GM15510 (cell line): ENCODE measurements around the gene ALG14.

ENCODE experiments used
- POLR2A ChIP-seq: IDR thresholded peaks from 3 replicates; pipeline ENCODE4 v1.6.1; 2011; ENCODE audit warnings: borderline replicate concordance; ENCODE audit not compliant: insufficient read length; ENCODE audit errors: extremely low read depth

Gene ALG14

DNA sequence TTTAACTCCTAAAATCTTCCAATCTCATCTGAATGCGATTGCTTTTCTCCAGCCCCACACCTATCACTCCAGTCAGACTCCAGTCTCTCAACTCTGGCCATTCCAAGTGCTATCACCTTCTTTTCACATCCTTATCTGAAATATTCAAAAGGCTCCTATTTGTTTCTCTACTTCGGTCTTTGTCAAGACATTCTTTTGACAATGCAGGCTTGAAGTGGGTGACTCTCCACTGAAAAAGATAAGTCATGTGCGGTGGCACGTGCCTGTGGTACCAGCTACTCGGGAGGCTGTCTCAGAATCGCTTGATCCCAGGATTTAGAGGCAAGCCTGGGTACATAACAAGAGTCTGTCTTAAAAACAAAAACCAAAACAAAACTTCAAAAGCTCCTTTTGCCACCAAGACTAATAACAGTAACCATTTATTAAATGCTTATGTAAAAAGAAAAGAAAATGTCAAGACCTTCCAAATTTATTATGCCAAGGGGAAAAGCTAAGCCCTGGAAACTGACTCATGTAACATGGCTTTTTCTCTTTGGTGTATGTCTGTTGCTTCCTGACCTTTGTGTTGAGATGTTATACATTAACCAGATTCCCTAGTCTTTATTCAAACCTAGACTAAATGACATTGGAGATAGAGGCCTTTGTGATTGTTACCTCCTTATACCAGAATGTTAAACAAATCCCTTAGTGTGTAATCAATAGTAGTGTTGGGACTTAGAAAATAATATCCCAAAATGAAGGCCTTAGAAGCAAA is 3.6 kb downstream of the ALG14 start:
- TF ChIP-seq POLR2A = no peak

DNA sequence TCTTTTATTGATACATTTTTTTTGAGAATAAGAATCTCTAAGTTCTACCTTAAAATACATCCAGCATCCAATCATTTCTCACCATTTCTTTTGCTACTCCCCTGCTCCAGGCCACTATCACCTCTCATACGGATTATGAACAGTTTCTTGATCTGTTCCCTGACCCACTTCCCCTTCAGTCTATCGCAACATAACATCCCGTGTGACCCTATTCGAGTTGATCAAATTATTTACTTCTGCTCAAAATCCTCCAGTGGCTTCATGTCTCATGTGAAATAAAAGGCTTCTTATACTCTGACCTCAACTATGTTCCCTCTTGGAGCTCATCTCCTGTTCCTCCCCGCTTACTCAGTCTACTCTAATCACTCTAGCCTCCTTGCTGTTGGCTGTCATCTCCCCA is 5.2 kb downstream of the ALG14 start:
- no peak for TF ChIP-seq POLR2A

GRCh38 chr1:95067062-95067461 is 5.7 kb downstream of the ALG14 start:
- TF ChIP-seq POLR2A = no peak

DNA sequence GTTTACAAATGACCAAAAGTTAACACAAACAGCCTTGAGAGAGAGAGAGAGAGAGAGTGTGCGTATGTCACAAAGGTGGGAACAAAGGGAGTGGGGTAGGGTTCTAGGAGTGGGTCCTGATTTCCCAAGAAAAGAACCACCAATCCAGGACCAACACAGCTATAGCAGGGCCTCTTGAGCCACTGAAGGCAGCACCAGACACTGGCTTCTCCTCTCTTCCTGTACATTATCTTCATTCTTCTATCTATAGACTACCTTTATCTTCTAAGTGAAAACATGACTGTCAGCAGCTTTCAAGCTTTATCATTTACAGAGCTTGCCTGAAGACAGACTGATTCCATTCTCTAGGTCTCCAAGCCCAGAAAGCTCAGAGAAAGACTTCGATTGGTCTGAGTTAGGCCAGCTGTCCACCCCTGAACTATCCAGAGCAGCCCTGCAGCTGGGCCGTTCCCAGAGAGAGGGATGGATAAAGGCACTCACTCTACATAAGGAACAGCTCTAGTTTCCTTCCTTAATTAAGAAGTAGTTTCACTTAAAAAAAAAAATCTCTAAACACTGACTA is 11.2 kb downstream of the ALG14 start:
- TF ChIP-seq POLR2A = no peak

GRCh38 chr1:95058974-95059373 is 13.8 kb downstream of the ALG14 start:
- no peak for TF ChIP-seq POLR2A

- no peak for TF ChIP-seq POLR2A
Observed at GRCh38 chr1:95057351-95057750, 15.4 kb downstream of the ALG14 start.

DNA sequence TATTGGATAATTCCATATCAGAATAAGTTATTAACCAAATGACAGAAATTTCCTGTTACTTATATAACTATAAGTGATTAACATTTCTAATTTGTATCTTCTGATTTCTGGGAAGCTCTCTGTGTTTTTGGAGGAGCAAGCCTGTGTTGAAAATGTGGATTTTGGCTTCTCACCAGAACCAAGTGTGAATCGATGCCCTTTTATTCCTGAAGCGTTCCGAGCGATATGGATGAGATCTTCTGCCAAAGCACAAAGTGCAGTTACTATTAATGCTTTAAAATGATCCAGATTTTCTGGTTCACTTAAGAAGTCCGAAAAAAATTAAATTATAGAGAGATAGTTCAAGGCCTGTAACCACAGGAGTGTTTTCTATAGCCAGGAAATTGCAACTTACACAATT is 22.8 kb downstream of the ALG14 start:
- no peak for TF ChIP-seq POLR2A

GRCh38 chr1:95048317-95048716 is 24.4 kb downstream of the ALG14 start:
- TF ChIP-seq POLR2A = no peak

- no peak for TF ChIP-seq POLR2A
Observed at GRCh38 chr1:95046359-95046758, 26.4 kb downstream of the ALG14 start.

DNA sequence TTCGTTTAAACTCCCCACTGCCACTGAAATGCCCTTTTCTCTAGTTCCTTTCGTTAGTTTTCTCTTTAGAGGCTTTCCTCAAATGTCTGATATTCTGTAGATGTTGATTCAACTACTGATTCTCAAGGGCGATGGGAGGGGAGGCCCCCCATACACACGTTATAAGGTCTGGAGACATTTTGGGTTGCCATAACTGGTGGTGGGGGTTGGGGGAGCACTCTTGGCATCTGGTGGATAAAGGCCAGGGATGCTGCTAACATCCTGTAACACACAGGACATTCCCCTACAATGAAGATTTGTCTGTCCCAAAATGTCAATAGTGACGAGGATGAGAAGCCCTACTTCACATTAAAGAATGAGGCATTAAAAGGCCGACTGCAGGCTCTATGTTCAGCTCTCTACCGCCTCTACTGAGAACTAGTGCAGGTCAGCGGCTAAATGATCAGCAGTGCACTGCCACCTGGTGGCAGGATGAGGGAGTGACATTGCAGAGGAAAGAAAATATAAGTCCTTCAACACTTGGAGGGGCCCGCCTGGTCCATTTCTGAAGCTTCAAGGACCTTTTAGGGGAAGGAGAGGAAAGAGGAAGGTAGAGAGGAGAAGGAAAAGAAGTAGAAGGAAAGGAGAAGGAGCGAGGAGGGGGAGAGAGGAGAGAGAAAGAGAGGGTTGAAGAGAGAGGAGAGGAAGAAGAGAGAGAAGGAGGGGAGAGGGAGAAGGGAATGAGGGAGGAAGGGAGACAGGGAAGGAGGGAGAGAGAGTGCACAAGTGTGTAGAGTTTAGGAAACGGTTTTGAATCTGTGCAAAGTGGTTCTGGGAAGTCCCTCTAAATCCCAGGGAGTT is 29.4 kb downstream of the ALG14 start:
- TF ChIP-seq POLR2A = no peak

GRCh38 chr1:95042286-95042685 is 30.5 kb downstream of the ALG14 start:
- TF ChIP-seq POLR2A = no peak

- no peak for TF ChIP-seq POLR2A
Observed at GRCh38 chr1:95041491-95042165, 31.1 kb downstream of the ALG14 start.

DNA sequence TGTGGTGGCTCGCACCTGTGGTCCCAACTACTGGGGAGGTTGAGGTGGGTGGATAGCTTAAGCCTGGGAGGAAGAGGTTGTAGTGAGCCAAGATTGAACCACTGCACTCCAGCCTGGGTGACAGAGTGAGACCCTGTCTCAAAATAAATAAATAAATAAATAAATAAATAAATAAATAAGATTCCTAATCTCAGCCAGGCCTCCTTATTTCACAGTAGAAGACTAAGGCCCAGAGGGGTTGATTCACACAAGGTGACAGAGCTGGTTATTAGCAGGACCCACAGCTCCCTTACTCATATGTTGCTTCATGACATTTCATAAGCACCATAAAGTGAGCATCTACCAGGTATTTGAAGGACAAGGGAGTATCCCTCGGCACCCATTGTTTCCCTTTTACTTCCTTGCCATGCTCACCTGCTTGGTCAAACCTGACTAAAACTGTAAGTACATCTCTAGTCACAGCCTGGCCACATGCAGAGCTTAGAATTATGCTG is 32.7 kb downstream of the ALG14 start:
- TF ChIP-seq POLR2A = no peak

DNA sequence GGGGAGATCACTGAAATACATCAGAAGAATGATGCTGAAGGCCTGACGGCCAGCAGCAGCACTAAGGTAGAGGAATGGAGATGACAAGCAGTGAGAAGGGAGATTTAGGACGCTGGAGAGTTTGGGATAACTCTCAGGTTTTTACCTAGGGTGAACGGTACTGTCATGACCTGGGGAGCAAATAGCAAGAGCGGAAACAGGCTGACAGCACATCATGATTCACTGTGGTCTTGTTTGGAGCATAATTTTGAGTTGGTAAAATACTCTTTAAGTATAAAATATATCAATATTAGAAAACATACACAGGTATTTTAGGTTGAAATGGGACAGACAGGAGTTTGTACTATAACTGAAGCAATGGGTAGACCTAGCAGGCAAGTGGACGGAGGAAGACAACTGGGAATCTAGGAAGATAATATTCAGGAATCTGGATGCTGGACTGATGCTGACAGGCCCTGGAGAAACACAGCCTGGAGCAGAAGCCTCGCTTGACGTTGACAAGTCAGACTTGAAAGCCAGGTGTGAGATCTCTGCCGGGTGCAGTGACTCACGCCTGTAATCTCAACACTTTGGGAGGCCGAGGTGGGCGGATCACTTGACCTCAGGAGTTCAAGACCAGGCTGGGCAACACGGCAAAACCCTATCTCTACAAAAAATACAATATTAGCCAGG is 33.3 kb downstream of the ALG14 start:
- TF ChIP-seq POLR2A = no peak
